ENCODE results near the gene UST.
"Not testable (repeated sequence)": the region's sequence is repeated elsewhere in the genome, so short reads cannot be mapped to it uniquely, and the experiment has no call there.

DNA sequence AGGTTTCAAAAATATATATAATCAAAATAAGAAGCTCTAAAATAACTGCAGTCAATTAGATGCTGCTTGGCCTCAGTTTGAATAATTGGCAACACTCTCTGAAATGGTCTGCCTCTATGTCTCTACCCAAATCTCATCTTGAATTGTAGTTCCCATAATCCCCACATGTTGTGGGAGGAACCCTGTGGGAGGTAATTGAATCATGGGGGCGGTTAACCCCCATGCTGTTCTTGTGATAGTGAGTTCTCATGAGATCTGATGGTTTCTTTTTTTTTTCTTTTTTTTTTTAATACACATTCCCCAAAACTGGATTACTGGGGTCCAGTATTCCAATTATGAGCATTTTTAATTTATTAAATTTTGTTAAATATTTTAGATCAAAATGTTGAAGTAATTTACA, 8.5 kb downstream of the UST start:
- TF ChIP-seq SRF (IDR thresholded peaks at IDR 0.05; ENCODE audit: low read depth, low read length); YY1 (IDR thresholded peaks at IDR 0.05; ENCODE audit: low read depth, low read length); TAF7 (optimal IDR thresholded peaks at IDR 0.05; ENCODE audit: borderline replicate concordance, low read depth, low read length); POLR2A (IDR thresholded peaks at IDR 0.05; ENCODE audit: control extremely low read depth in 1 of 2, low read depth in 2 of 2, low read length in 2 of 2); POLR2AphosphoS5 (IDR thresholded peaks at IDR 0.05; ENCODE audit: low read depth, low read length): not testable (repeated sequence)
- TF ChIP-seq, protein P1, sequence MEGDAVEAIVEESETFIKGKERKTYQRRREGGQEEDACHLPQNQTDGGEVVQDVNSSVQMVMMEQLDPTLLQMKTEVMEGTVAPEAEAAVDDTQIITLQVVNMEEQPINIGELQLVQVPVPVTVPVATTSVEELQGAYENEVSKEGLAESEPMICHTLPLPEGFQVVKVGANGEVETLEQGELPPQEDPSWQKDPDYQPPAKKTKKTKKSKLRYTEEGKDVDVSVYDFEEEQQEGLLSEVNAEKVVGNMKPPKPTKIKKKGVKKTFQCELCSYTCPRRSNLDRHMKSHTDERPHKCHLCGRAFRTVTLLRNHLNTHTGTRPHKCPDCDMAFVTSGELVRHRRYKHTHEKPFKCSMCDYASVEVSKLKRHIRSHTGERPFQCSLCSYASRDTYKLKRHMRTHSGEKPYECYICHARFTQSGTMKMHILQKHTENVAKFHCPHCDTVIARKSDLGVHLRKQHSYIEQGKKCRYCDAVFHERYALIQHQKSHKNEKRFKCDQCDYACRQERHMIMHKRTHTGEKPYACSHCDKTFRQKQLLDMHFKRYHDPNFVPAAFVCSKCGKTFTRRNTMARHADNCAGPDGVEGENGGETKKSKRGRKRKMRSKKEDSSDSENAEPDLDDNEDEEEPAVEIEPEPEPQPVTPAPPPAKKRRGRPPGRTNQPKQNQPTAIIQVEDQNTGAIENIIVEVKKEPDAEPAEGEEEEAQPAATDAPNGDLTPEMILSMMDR (IDR thresholded peaks at IDR 0.05; ENCODE audit: control extremely low read depth in 1 of 3, insufficient read depth in 1 of 3, low read depth in 1 of 3, low read length in 3 of 3): not testable (repeated sequence)
- TF ChIP-seq, protein P2, sequence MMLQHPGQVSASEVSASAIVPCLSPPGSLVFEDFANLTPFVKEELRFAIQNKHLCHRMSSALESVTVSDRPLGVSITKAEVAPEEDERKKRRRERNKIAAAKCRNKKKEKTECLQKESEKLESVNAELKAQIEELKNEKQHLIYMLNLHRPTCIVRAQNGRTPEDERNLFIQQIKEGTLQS (IDR thresholded peaks at IDR 0.05; ENCODE audit: insufficient read depth, low read depth, low read length): not testable (repeated sequence)

All from H1 (cell line).